NB4 (cell line): ENCODE results near the gene LCE2A.

Experiments used
- CTCF ChIP-seq: IDR thresholded peaks from one replicate; pipeline ENCODE4 v1.5.1; 2012; ENCODE audit warnings: low read depth, low read length
- MYC ChIP-seq: IDR thresholded peaks from 2 replicates; pipeline ENCODE4 v1.6.1; 2011; ENCODE audit warnings: low read depth, low read length
- POLR2A ChIP-seq: IDR thresholded peaks from 2 replicates; pipeline ENCODE4 v1.6.1; 2011; ENCODE audit warnings: mild to moderate bottlenecking; ENCODE audit not compliant: insufficient read length; ENCODE audit errors: extremely low read depth
- TF ChIP-seq, protein P1 (sequence below): IDR thresholded peaks from 2 replicates; pipeline ENCODE4 v1.6.1; 2011; ENCODE audit warnings: low read depth, low read length

- TF ChIP-seq POLR2A, result no peak
- TF ChIP-seq CTCF, result no peak
- TF ChIP-seq, protein P1, sequence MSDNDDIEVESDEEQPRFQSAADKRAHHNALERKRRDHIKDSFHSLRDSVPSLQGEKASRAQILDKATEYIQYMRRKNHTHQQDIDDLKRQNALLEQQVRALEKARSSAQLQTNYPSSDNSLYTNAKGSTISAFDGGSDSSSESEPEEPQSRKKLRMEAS, result no peak
- TF ChIP-seq MYC, result no peak
Measured at GRCh38 chr1:152741656-152742055, 43.5 kb downstream of the LCE2A start.
